ENCODE results near the gene PITPNC1. TPM values are rescaled to one million over a fixed set of nuclear protein-coding genes. Genes with fewer than 3 reads are reported as not detected.
"Not testable (repeated sequence)": the region's sequence is repeated elsewhere in the genome, so short reads cannot be mapped to it uniquely, and the experiment has no call there.

The PITPNC1 gene
- 10 to 100 TPM; 44.9 to 67.6 TPM for total RNA-seq

DNA sequence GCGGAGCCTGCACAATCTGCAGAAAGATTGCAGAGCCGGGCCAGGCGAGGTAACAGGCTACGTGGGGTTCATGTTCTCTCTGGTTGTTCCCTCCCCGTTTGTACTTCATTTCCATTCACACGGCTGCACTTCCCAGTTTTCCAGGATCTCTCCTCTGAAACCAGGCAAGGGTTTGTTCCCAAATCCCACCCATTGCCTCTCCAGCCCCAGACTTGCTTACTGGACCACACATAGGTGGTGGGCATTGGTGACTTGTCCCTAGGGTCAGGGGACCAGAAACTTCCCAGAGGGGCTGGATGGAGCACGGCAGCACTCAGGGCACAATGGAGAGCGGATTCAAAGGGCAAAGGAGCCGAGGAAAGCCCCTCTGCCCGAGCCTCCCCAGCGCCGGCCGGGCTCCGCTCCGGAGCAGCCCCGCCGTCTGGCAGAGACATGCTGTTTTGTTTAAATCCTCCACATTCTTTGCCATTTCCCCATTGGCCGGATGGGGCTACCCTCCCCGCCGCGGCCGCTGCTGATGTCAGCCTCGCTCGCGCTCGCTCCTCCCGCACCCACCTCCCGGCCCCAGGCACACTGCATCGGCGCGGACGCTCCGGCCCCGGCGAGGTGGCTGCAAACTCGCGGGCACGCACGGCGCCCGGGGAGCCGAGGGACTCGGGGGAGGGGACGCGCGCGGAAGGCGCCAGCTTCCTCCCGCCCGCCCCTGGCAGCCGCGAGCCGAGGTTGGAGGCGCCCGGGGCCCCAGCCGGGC is at the start of gene PITPNC1:
Gene PITPNC1 (plus strand): TSS at position 545 of the 751 bp plus-strand sequence.
- H3K27ac Mint-ChIP-seq: peak within 1 kb of the TSS; percentile 87
- no peaks in the 10 kb centered on the region for H3K9me3 Mint-ChIP-seq (ENCODE audit: low read depth)
- peak; percentile 78 for ATAC-seq
- peak within 1 kb of the TSS; percentile 83 for H3K4me3 Mint-ChIP-seq
- CTCF ChIA-PET: interaction anchor here (0.8 to 10.5 kb wide), 16 partner anchors 11 to 341 kb away, joined by 3 to 209 read pairs (median 19); partner anchors contain the start of genes NOL11 and PSMD12
- H3K36me3 Mint-ChIP-seq: peaks cover 16% of the 10 kb centered on the region
- peak; percentile 93 for DNase-seq
- H3K4me1 Mint-ChIP-seq: peaks cover 42% of the 10 kb centered on the region
- no peaks in the 10 kb centered on the region for H3K27me3 Mint-ChIP-seq

GRCh38 chr17:67328026-67328425 is 49.1 kb upstream of the PITPNC1 start:
- Mint-ChIP-seq H3K4me1 (peaks cover 1% of the 10 kb centered on the region), H3K36me3 (no peaks in the 10 kb centered on the region), H3K4me3 (no peak overlapping the region), H3K27me3 (no peaks in the 10 kb centered on the region), H3K27ac (no peak overlapping the region), H3K9me3 (ENCODE audit: low read depth) (no peaks in the 10 kb centered on the region)
- ATAC-seq: no peak
- CTCF ChIA-PET: no interaction called here
- DNase-seq: no peak

DNA sequence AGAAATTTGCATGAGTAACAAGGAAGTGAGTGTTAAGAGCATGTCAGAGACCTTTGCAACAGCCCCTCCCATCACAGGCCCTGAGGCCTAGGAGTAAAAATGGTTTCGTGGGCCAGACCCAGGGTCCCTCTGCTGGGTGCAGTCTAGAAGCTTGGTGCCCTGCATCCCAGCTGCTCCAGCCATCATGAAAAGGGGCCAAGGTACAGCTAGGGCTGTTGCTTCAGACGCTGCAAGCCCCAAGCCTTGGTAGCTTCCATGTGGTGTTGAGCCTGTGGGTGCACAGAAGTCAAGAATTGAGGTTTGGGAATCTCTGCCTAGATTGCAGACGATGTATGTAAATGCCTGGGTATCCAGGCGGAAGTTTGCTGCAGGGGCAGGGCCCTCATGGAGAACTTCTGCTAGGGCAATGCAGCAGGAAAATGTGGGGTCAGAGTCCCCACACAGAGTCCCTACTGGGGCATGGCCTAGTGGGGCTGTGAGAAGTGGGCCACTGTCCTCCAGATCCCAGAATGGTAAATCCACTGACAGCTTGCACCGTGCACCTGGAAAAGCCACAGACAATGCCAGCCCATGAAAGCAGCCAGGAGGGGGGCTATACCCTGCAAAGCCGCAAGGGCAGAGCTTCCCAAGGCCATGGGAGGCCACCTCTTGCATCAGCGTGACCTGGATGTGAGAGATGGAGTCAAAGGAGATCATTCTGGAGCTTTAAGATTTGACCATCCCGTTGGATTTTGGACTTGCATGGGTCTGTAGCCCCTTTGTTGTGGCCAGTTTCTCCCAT is 45.5 kb upstream of the PITPNC1 start:
- H3K9me3 Mint-ChIP-seq (ENCODE audit: low read depth); CTCF ChIA-PET; H3K4me3 Mint-ChIP-seq; H3K36me3 Mint-ChIP-seq; DNase-seq; ATAC-seq; H3K4me1 Mint-ChIP-seq; H3K27ac Mint-ChIP-seq; H3K27me3 Mint-ChIP-seq: not testable (repeated sequence)

DNA sequence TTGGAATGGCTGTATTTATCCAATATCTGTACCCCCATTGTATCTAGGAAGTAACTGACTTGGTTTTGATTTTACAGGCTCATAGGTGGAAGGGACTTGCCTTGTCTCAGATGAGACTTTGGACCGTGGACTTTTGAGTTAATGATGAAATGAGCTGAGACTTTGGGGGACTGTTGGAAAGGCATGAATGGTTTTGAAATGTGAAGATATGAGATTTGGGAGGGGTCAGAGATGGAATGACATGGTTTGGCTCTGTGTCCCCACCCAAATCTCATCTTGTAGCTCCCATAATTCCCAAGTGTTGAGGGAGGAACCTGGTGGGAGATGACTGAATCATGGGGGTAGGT is 44.9 kb upstream of the PITPNC1 start:
- H3K9me3 Mint-ChIP-seq (ENCODE audit: low read depth); H3K27ac Mint-ChIP-seq; H3K4me3 Mint-ChIP-seq; ATAC-seq; H3K27me3 Mint-ChIP-seq; CTCF ChIA-PET; H3K36me3 Mint-ChIP-seq; H3K4me1 Mint-ChIP-seq; DNase-seq: not testable (repeated sequence)

DNA sequence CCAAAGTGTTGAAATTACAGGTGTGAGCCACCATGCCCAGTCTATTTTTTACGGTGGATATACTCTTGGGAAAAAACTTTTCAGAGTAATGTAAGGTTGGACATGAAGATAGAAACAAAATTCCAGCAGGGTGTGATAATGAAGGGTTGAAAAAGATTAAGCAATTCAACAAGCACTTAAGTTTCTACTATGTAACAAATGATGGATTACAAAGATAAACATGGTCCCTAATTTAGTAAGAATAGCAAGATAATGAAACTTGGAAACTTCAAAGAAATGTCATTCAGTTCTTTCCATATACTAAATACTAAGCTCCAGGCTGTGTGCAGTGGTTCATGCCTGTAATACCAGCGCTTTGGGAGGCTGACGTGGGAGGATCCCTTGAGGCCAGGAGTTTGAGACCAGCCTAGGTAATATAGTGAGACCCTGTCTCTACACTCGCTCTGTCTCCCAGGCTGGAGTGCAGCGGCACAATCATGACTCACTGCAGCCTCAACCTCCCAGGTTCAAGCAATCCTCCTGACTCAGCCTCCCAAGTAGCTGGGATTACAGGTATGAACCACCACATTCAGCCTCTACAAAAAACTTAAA is 41.7 kb upstream of the PITPNC1 start:
- ATAC-seq (no peak), DNase-seq (no peak)
- CTCF ChIA-PET: interaction anchor here (0.7 kb wide), 1 partner anchor 160 kb away, joined by 3 read pairs; no protein-coding TSS in a partner anchor
- H3K4me1 Mint-ChIP-seq: no peaks in the 10 kb centered on the region
- no peaks in the 10 kb centered on the region for H3K9me3 Mint-ChIP-seq (ENCODE audit: low read depth)
- no peak overlapping the region for H3K4me3 Mint-ChIP-seq
- no peaks in the 10 kb centered on the region for H3K27me3 Mint-ChIP-seq
- no peak overlapping the region for H3K27ac Mint-ChIP-seq
- H3K36me3 Mint-ChIP-seq: peaks cover 14% of the 10 kb centered on the region

- H3K4me1 Mint-ChIP-seq: no peaks in the 10 kb centered on the region
Observed at GRCh38 chr17:67336859-67337258, 40.2 kb upstream of the PITPNC1 start.

DNA sequence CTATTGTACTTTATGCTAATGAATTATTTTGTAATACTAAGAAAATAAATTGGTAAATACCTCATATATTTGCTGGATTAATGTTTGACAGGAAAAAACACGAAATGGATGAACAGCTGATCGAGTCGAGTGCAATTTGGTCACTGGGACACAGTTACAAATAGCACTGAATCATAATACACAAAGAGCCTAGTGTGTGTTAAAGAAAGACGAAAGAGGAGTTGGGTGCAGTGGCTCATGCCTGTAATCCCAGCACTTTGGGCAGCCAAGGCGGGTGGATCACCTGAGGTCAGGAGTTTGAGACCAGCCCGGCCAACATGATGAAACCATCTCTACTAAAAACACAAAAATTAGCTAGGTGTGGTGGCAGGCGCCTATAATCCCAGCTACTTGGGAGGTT is 38.7 kb upstream of the PITPNC1 start:
- not testable (repeated sequence) for H3K27ac Mint-ChIP-seq; H3K4me3 Mint-ChIP-seq; H3K4me1 Mint-ChIP-seq; H3K9me3 Mint-ChIP-seq (ENCODE audit: low read depth); DNase-seq; ATAC-seq; H3K27me3 Mint-ChIP-seq
- H3K36me3 Mint-ChIP-seq: peaks cover 36% of the 10 kb centered on the region
- CTCF ChIA-PET: interaction anchor here (0.9 to 1.1 kb wide), 2 partner anchors 117 to 179 kb away, joined by 3 read pairs; no protein-coding TSS in a partner anchor

More at GRCh38 chr17:67336859-67337258, 40.2 kb upstream of the PITPNC1 start:
- ATAC-seq (no peak), DNase-seq (no peak)
- peaks cover 26% of the 10 kb centered on the region for H3K36me3 Mint-ChIP-seq
- CTCF ChIA-PET: no interaction called here
- H3K9me3 Mint-ChIP-seq (ENCODE audit: low read depth): no peaks in the 10 kb centered on the region
- no peak overlapping the region for H3K27ac Mint-ChIP-seq
- no peaks in the 10 kb centered on the region for H3K27me3 Mint-ChIP-seq
- H3K4me3 Mint-ChIP-seq: no peak overlapping the region

- DNase-seq: no peak
- peaks cover 61% of the 10 kb centered on the region for H3K36me3 Mint-ChIP-seq
- no peak for ATAC-seq
- H3K4me1 Mint-ChIP-seq: no peaks in the 10 kb centered on the region
- H3K9me3 Mint-ChIP-seq (ENCODE audit: low read depth): no peaks in the 10 kb centered on the region
- CTCF ChIA-PET: no interaction called here
- no peak overlapping the region for H3K4me3 Mint-ChIP-seq
- no peaks in the 10 kb centered on the region for H3K27me3 Mint-ChIP-seq
- H3K27ac Mint-ChIP-seq: no peak overlapping the region
Observed at GRCh38 chr17:67343237-67343636, 33.8 kb upstream of the PITPNC1 start.

GRCh38 chr17:67347826-67348225 is 29.3 kb upstream of the PITPNC1 start:
- no peaks in the 10 kb centered on the region for H3K9me3 Mint-ChIP-seq (ENCODE audit: low read depth)
- peaks cover 67% of the 10 kb centered on the region for H3K36me3 Mint-ChIP-seq

GRCh38 chr17:67349420-67349819 is 27.7 kb upstream of the PITPNC1 start:
- Mint-ChIP-seq H3K36me3 (peaks cover 68% of the 10 kb centered on the region), H3K4me1 (peaks cover 3% of the 10 kb centered on the region), H3K9me3 (ENCODE audit: low read depth) (no peaks in the 10 kb centered on the region), H3K27ac (no peak overlapping the region), H3K27me3 (no peaks in the 10 kb centered on the region), H3K4me3 (no peak overlapping the region)
- CTCF ChIA-PET: interaction anchor here (1.0 to 1.5 kb wide), 2 partner anchors 9 to 128 kb away, joined by 3 to 9 read pairs; no protein-coding TSS in a partner anchor
- no peak for ATAC-seq
- DNase-seq: no peak

More at GRCh38 chr17:67347826-67348225, 29.3 kb upstream of the PITPNC1 start:
- ATAC-seq (no peak), DNase-seq (no peak)
- peaks cover 1% of the 10 kb centered on the region for H3K4me1 Mint-ChIP-seq
- no peak overlapping the region for H3K4me3 Mint-ChIP-seq
- no peak overlapping the region for H3K27ac Mint-ChIP-seq
- no peaks in the 10 kb centered on the region for H3K27me3 Mint-ChIP-seq
- CTCF ChIA-PET: no interaction called here

DNA sequence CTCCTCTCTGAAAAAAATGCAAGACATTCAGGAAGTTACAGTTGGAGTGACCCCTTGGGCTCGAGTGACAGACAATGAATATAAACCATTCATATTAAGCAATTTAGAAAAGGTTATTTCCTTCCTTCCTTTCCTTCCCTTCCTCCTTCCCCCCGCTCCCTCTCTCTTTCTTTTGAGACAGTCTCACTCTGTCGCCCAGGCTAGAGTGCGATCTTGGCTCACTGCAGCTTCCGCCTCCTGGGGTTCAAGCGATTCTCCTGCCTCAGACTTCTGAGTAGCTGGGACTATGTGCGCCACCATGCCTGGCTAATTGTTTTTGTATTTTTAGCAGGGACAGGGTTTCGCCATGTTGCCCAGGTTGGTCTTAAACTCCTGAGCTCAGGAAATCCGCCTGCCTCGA is 23.9 kb upstream of the PITPNC1 start:
- no peak overlapping the region for H3K4me3 Mint-ChIP-seq
- peaks cover 58% of the 10 kb centered on the region for H3K36me3 Mint-ChIP-seq
- CTCF ChIA-PET: interaction anchor here (0.8 to 1.0 kb wide), 2 partner anchors 11 to 22 kb away, joined by 3 to 4 read pairs; no protein-coding TSS in a partner anchor
- H3K9me3 Mint-ChIP-seq (ENCODE audit: low read depth): no peaks in the 10 kb centered on the region
- ATAC-seq: no peak
- no peak overlapping the region for H3K27ac Mint-ChIP-seq
- H3K4me1 Mint-ChIP-seq: peaks cover 13% of the 10 kb centered on the region
- H3K27me3 Mint-ChIP-seq: no peaks in the 10 kb centered on the region
- no peak for DNase-seq

DNA sequence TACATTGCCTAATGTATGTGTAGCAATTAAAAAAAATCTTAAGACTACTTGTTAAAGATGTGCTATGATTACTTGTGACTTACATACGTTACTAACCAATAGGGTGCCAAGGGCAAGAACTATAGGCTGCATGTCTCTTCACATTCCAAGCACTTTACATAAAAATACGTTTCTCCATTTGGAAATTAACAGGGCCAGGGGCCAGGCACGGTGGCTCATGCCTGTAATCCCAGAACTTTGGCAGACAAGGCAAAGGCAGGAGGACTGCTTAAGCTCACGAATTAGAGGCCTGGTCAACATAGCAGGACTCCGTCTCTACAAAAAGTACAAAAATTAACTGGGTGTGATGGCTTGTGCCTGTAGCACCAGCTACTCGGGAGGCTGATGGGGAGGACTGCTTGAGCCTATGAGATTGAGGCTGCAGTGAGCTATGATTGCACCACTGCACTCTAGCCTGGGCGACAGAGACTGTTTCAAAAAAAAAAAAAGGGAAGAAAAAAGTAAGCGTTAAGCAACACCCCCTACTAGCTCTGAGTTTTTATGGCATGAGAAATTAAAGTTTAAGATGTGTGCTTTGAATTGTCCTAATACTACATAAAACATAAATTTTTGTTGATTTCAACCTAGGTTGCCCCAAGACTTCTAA is 23.0 kb upstream of the PITPNC1 start:
- Mint-ChIP-seq H3K27ac (peak overlapping the region; percentile 26), H3K4me3 (no peak overlapping the region), H3K36me3 (peaks cover 58% of the 10 kb centered on the region), H3K4me1 (peaks cover 19% of the 10 kb centered on the region), H3K9me3 (ENCODE audit: low read depth) (no peaks in the 10 kb centered on the region), H3K27me3 (no peaks in the 10 kb centered on the region)
- CTCF ChIA-PET: interaction anchor here (0.8 to 1.2 kb wide), 2 partner anchors 11 to 352 kb away, joined by 4 to 6 read pairs; no protein-coding TSS in a partner anchor
- no peak for ATAC-seq
- DNase-seq: no peak

DNA sequence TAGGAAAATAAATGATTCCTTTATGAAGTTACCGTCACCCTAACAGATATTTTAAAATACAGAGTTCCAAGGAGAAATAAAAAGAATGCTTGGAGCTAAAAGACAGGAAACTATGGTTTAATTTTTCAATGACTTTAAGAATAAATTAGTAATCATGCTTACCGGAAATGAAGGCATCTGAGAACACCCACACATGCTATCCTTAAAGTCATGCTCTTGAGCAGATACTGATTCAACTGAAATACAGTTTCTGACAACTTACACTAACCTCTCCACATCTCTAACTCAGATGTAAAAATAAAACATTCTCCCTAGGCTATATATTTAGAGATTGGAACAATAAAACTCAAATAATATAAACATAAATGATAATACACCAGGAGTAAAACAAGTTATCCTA is 18.5 kb upstream of the PITPNC1 start:
- DNase-seq: no peak
- Mint-ChIP-seq H3K27ac (peak overlapping the region; percentile 77), H3K36me3 (peaks cover 54% of the 10 kb centered on the region), H3K4me3 (peak overlapping the region; percentile 33), H3K4me1 (peaks cover 56% of the 10 kb centered on the region), H3K27me3 (no peaks in the 10 kb centered on the region), H3K9me3 (ENCODE audit: low read depth) (no peaks in the 10 kb centered on the region)
- peak; percentile 40 for ATAC-seq
- CTCF ChIA-PET: interaction anchor here (0.9 to 2.0 kb wide), 5 partner anchors 10 to 65 kb away, joined by 3 to 9 read pairs (median 6); no protein-coding TSS in a partner anchor
